Measurements from ENCODE around the gene TEP1.

GRCh38 chr14:20400965-20401593 lies 12.2 kb downstream of the TEP1 start:
- TF ChIP-seq SIN3A (IDR thresholded peaks at IDR 0.05; ENCODE audit: borderline replicate concordance, insufficient read depth, low read length): no peak
- TF ChIP-seq TAF1 (IDR thresholded peaks at IDR 0.05; ENCODE audit: borderline replicate concordance, insufficient read depth, low read length): no peak

Data from PFSK-1 (cell line).